Endodermal cell (in vitro differentiated cells): Measurements from ENCODE around the gene OST4. TPM values are rescaled to one million over a fixed set of nuclear protein-coding genes. Genes with fewer than 3 reads are reported as not detected.
A peak's percentile ranks its signal among the peaks of the same experiment; 100 is the strongest.
"Not testable (repeated sequence)": the region's sequence is repeated elsewhere in the genome, so short reads cannot be mapped to it uniquely, and the experiment has no call there.

Experiments
- DNase-seq: peaks from one replicate; pipeline ENCODE4 v3.0.0-alpha.2; 2017
- H3K27ac ChIP-seq: 2 replicates; pipeline ENCODE4 v1.5.1; 2013; ENCODE audit warnings: mild to moderate bottlenecking, low read depth, low read length, moderate library complexity
- H3K27me3 ChIP-seq: 2 replicates; pipeline ENCODE4 v1.6.1; 2013; ENCODE audit warnings: mild to moderate bottlenecking, low read length, moderate library complexity; ENCODE audit not compliant: insufficient read depth, control insufficient read depth, poor library complexity, severe bottlenecking
- H3K36me3 ChIP-seq: 2 replicates; pipeline ENCODE4 v1.7.0; 2013; ENCODE audit warnings: mild to moderate bottlenecking, low read length, moderate library complexity; ENCODE audit not compliant: control insufficient read depth, insufficient read depth
- H3K4me1 ChIP-seq: one replicate; pipeline ENCODE4 v1.7.0; 2013; ENCODE audit warnings: low read length; ENCODE audit not compliant: control insufficient read depth, insufficient read depth
- H3K4me3 ChIP-seq: 2 replicates; pipeline ENCODE4 v1.5.1; 2013; ENCODE audit warnings: mild to moderate bottlenecking, low read length, moderate library complexity
- H3K9ac ChIP-seq: 2 replicates; pipeline ENCODE4 v1.6.1; 2013; ENCODE audit warnings: mild to moderate bottlenecking, low read length, moderate library complexity; ENCODE audit not compliant: poor library complexity, severe bottlenecking; ENCODE audit errors: extremely low read depth
- H3K9me3 ChIP-seq: 2 replicates; pipeline ENCODE4 v1.6.1; 2013; ENCODE audit warnings: mild to moderate bottlenecking, low read length, moderate library complexity; ENCODE audit not compliant: control insufficient read depth
- H3K27ac Mint-ChIP-seq: 2 replicates; pipeline ENCODE4 v1.8.0; 2020; ENCODE audit warnings: mixed read lengths
- H3K27me3 Mint-ChIP-seq: 2 replicates; pipeline ENCODE4 v1.8.0; 2021; ENCODE audit warnings: mild to moderate bottlenecking, mixed read lengths; ENCODE audit not compliant: insufficient read depth
- H3K36me3 Mint-ChIP-seq: 2 replicates; pipeline ENCODE4 v1.8.0; 2020; ENCODE audit warnings: low read depth, mixed read lengths
- H3K4me1 Mint-ChIP-seq: 2 replicates; pipeline ENCODE4 v1.8.0; 2020; ENCODE audit warnings: mixed read lengths
- H3K4me3 Mint-ChIP-seq: 2 replicates; pipeline ENCODE4 v1.8.0; 2020; ENCODE audit warnings: mild to moderate bottlenecking, moderate library complexity, mixed read lengths
- H3K9me3 Mint-ChIP-seq: 2 replicates; pipeline ENCODE4 v1.8.0; 2020; ENCODE audit warnings: mild to moderate bottlenecking, mixed read lengths
- CTCF ChIP-seq: fragments of 200-600 bp; sonication (generic); conservative IDR thresholded peaks from 2 replicates; pipeline ENCODE4 v1.5.0; 2021; ENCODE audit warnings: antibody characterized with exemption, mild to moderate bottlenecking
- WGBS, 2 experiments: methylation state at CpG; one replicate each; pipeline versions ENCODE4 v1.1.5 to v1.1.7; 2013; ENCODE audit warnings: missing lambda C conversion rate in 2 of 2, mixed read lengths in 1 of 2; ENCODE audit not compliant: insufficient coverage in 1 of 2, insufficient read length in 1 of 2; 5-methylcytosine and 5-hydroxymethylcytosine counted together
- total RNA-seq, 2 donors: library from RNA; stranded (reverse); fragmentation: NEBNext Ultra II Directional in 1 of 2; extraction: Animal tissue kit (Norgen Biotek cat#: 25700) in 1 of 2; gene quantifications; 2 replicates in 1 of 2; 3 replicates in 1 of 2; pipeline ENCODE4 v1.2.1, GENCODE V29; 2021

The OST4 gene
- total RNA-seq, 2 donors from 2014 or later, result 290 to 311 TPM

DNA sequence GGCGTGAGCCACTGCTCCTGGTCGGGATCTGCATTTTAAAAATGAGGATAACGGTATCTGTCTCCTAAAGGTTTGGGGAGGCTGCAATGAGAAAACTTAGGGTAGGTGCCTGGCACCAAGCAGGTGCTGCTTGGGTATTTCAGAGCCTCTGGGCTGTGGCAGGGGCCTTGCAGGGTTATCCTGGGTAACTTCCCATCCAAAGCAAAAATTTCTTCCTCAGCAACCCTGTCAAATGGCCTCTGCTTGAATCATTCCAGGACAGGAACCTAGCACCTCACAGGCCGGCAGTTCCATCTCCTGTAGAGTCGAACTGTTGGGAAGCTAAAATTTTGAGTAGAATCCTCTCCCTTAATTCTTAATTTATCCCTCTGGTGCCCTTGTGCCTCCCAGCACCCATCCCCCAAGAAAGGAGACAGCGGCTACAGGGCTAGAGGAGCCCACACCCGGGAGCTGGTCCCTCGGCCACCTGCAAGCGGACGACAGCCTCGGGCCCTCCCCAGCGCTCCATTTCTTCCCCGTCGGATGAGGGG, 46.6 kb upstream of the OST4 start:
- Histone ChIP-seq H3K4me1 (no peaks in the 10 kb centered on the region), H3K36me3 (no peaks in the 10 kb centered on the region), H3K9me3 (no peaks in the 10 kb centered on the region), H3K4me3 (peak overlapping the region; percentile 53), H3K9ac (no peak overlapping the region), H3K27me3 (peaks cover 62% of the 10 kb centered on the region), H3K27ac (no peak overlapping the region)
- Mint-ChIP-seq H3K4me1 (peaks cover 10% of the 10 kb centered on the region), H3K27ac (no peak overlapping the region), H3K27me3 (peaks cover 70% of the 10 kb centered on the region), H3K36me3 (no peaks in the 10 kb centered on the region), H3K4me3 (peak overlapping the region; percentile 36), H3K9me3 (peaks cover 3% of the 10 kb centered on the region)
- 23 to 34% methylated on average over 8 to 14 of the region's 14 CpGs for WGBS, 2 experiments
- no peak for DNase-seq
- no peak for TF ChIP-seq CTCF

- Mint-ChIP-seq H3K9me3 (no peaks in the 10 kb centered on the region), H3K4me3 (no peak overlapping the region), H3K36me3 (no peaks in the 10 kb centered on the region), H3K27ac (no peak overlapping the region), H3K27me3 (peaks cover 48% of the 10 kb centered on the region), H3K4me1 (peaks cover 4% of the 10 kb centered on the region)
- H3K9ac ChIP-seq, result no peak overlapping the region
- 79 to 87% methylated on average over 1 to 2 of the region's 2 CpGs for WGBS, 2 experiments
- no peaks in the 10 kb centered on the region for H3K36me3 ChIP-seq
- H3K4me1 ChIP-seq, result no peaks in the 10 kb centered on the region
- H3K27ac ChIP-seq, result no peak overlapping the region
- no peak for TF ChIP-seq CTCF
- H3K27me3 ChIP-seq, result peaks cover 37% of the 10 kb centered on the region
- H3K4me3 ChIP-seq, result no peak overlapping the region
- no peaks in the 10 kb centered on the region for H3K9me3 ChIP-seq
- no peak for DNase-seq
These were observed 44.1 kb upstream of the OST4 start for GRCh38 chr2:27115519-27115918.

DNA sequence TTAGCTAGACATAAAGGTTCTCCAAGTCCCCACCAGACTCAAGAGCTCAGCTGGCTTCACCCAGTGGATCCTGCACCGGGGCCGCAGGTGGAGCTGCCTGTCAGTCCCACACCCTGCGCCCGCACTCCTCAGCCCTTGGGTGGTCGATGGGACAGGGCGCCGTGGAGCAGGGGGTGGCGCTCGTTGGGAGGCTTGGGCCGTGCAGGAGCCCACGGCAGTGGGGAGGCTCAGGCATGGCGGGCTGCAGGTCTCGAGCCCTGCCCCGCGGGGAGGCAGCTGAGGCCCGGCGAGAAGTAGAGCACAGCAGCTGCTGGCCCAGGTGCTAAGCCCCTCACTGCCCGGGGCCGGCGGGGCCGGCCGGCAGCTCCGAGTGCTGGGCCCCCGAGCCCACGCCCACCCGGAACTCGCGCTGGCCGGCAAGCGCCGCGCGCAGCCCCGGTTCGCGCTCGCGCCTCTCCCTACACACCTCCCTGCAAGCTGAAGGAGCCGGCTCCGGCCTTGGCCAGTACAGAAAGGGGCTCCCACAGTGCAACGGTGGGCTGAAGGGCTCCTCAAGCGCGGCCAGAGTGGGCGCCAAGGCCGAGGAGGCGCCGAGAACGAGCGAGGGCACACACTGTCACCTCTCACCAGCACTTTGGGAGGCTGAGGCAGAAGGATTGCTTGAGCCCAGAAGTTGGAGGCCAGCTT, 40.1 kb upstream of the OST4 start:
- H3K4me3 Mint-ChIP-seq, H3K27me3 ChIP-seq, H3K9ac ChIP-seq, H3K4me3 ChIP-seq, H3K9me3 ChIP-seq, H3K4me1 Mint-ChIP-seq, H3K9me3 Mint-ChIP-seq, H3K36me3 ChIP-seq, H3K4me1 ChIP-seq, H3K27ac ChIP-seq, H3K36me3 Mint-ChIP-seq, DNase-seq, H3K27ac Mint-ChIP-seq: not testable (repeated sequence)
- WGBS, 2 experiments, result 95 to 97% methylated on average over 12 to 49 of the region's 49 CpGs
- H3K27me3 Mint-ChIP-seq, result peaks cover 14% of the 10 kb centered on the region

DNA sequence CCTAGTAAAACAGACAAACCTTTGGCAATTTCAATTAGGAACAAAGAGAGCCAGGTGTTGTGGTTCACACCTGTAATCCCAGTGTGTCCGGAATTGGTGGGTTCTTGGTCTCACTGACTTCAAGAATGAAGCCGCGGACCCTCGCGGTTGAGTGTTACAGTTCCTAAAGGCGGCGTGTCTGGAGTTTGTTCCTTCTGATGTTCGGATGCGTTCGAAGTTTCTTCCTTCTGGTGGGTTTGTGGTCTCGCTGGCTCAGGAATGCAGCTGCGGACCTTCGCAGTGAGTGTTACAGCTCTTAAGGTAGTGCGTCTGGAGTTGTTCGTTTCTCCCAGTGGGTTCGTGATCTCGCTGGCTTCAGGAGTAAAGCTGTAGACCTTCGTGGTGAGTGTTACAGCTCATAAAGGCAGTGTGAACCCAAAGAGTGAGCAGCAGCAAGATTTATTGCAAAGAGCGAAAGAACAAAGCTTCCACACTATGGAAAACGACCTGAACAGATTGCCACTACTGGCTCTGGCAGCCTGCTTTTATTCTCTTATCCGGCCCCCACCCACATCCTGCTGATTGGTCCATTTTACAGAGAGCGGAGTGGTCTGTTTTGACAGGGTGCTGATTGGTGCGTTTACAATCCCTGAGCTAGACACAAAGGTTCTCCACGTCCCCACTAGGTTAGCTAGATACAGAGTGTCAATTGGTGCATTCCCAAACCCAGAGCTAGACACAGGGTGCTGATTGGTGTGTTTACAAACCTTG, 39.3 kb upstream of the OST4 start:
- DNase-seq, H3K9ac ChIP-seq, H3K36me3 ChIP-seq, H3K4me1 Mint-ChIP-seq, H3K27me3 ChIP-seq, H3K9me3 Mint-ChIP-seq, H3K4me1 ChIP-seq, H3K36me3 Mint-ChIP-seq, H3K4me3 ChIP-seq, H3K9me3 ChIP-seq, H3K27ac ChIP-seq, H3K4me3 Mint-ChIP-seq, H3K27ac Mint-ChIP-seq: not testable (repeated sequence)
- WGBS, 2 experiments, result 93 to 96% methylated on average over 19 to 24 of the region's 24 CpGs
- peaks cover 14% of the 10 kb centered on the region for H3K27me3 Mint-ChIP-seq
